Limb (tissue), 2 donors: ENCODE measurements around the gene TAF4.
"Not testable (repeated sequence)": the region's sequence is repeated elsewhere in the genome, so short reads cannot be mapped to it uniquely, and the experiment has no call there.

Source experiments
- DNase-seq, 2 donors: peaks; one replicate each; pipeline ENCODE4 v3.0.0-alpha.2; 2016; ENCODE audit errors: extremely low spot score in 2 of 2

The TAF4 gene

GRCh38 chr20:62059401-62059800 lies 6.3 kb downstream of the TAF4 start:
- no peak for DNase-seq

DNA sequence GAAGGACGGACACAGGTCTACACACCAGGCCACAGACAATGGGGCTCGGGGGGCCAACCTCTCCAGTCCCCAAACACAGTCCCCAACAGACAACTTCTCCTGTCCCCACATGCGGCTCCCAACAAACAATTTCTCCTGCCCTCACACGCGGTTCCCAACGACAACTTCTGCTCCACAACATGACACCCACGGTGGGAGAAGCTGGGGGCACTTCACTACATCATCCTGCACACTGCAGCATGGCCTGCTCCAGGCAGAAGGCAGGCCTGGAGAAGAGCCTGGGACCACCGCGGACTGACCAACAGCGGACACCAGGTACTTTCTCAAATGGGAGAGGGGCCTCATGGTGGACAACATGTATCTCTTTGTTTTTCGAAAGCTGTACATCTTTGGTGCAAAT lies 6.7 kb downstream of the TAF4 start:
- DNase-seq: no peak

- DNase-seq: no peak
These were observed 8.7 kb downstream of the TAF4 start for GRCh38 chr20:62056975-62057374.

DNA sequence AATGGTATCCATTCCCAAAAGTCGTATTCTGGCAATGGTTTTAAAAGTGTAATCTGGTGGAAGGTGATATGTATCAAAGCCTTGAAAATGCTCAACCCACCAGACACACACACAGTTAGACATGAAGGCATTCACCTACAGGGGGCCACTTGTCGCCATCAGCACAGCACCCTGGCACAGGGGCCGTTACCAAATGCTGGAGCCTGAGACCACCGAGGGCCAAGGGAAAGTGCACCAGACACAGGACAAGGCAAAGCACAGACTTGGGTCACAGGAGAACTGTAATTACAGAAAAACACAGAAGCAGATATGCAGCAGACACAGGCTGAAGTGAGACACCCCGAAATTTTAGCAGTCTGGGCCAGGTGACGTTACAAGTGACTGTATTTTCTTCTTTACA lies 9.3 kb downstream of the TAF4 start:
- no peak for DNase-seq

DNA sequence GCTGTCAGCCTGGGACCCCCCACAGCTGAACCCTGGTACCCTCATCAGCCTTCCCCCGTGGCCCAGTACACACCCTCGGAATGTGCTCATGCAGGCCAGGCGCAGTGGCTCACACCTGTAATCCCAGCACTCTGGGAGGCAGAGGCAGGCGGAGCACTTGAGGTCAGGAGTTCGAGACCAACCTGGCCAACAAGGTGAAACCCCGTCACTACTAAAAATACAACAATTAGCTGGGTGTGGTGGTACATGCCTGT lies 9.9 kb downstream of the TAF4 start:
- DNase-seq: not testable (repeated sequence)

DNA sequence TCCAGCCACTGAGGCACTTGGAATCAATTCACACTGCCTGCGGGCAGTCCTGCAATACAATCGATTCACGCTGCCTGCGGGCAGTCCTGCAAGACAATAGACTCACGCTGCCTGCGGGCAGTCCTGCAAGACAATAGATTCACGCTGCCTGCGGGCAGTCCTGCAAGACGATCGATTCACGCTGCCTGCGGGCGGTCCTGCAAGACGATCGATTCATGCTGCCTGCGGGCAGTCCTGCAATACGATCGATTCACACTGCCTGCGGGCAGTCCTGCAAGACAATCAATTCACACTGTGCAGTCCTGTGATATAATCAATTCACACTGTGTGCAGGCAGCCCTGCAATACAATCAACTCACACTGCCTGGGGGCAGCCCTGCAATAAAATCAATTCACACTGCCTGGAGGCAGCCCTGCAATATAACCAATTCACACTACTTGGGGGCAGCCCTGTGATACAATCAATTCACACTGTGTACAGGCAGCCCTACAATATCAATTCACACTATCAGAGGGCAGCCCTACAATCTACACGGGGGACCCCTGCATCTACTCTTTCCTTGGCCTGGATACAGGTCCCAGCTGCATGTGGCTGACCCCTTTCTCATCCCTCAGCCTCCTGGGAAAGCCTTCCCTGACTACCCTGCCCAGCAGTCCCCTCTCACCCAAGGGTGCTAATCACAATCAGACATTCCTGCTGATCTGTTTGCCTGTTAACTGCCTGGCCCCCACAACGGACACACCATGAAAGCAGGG lies 10.4 kb downstream of the TAF4 start:
- DNase-seq: no peak

GRCh38 chr20:62054451-62054953 lies 11.2 kb downstream of the TAF4 start:
- DNase-seq: no peak

DNA sequence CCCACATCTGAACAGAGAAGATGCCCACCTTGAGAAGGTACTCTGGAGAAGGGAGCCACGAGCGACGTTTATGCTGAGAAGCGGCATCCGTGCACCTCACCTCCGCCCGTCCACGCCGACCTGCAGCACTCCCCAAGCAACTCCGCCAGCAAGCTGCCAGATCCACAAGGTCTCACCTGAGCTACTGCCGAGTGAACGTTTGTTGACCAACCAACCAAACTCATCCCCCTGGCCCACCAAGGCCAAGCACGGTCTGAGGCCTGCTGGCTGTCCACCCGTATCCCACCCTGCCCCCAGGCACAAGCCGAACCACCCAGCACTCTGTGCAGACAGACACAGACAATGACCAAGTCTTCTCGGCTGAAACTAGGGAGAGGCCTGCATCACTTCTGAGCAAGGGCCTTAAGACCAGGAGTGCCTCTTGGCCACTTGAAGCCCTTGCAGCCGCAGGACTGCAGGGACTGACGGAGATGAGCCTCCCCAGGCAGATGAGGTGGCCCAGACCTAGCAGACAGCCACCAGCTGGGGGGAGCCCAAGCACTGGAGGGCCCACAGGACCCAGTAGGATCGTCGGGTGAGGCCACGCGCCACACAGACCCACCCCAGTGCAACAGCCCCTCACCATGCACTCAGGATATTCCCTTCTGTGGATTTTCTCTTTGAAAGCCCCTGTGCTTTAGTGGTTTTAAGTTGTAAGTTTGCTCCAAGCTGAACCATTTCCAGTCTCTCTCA lies 12.1 kb downstream of the TAF4 start:
- DNase-seq: no peak

DNA sequence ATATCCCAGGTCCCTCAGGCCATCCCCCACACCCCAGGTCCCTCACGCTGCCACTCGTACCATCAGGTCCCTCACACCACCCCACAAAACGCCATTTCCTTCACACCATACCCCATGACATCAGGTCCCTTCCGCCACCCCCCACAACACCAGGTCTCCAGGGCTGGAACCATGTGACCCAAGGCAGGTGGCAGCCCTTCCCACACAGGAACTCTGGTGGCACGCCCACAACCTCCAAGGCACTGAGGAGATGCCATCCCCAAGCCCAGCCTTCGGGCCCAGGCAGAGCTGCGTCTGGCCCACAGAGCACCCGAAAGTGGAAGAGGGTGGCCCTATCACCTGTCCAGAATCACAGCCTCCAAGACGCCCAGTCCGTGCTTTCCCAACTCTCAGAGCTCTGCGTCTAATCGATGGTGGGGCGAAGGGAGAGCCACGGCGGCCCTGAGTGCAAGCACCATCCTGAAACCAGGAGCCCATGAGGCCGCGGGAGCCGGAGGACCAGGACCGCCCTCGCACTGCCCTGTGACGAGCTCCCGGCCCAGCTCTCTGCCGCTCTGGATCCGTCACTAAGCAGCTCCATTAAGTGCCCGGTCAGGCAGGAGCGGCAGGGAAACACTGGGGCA lies 12.7 kb downstream of the TAF4 start:
- DNase-seq: no peak

- DNase-seq: no peak
These were observed 13.3 kb downstream of the TAF4 start for GRCh38 chr20:62052336-62052841.

- no peak for DNase-seq
These were observed 14.0 kb downstream of the TAF4 start for GRCh38 chr20:62051546-62052255.

DNA sequence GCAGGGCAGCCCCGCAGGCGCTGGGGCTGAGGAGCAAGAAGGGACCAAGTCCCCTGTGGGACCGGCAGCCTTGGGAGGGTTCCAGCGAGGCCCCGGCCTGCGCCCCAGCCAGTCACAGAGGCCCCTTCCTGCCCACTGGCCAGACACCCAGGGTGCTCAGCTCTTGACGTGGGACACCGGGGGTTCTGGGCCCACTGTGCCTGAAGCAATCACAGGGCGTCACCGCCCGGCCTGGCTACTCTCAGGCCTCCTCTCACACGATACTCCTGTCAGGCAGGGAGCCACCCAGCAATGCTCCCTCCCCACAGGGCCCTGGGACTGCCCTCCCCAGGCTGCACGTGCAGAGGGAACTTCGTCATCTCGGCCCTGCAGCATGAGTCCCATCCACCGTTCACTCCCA lies 14.5 kb downstream of the TAF4 start:
- no peak for DNase-seq

DNA sequence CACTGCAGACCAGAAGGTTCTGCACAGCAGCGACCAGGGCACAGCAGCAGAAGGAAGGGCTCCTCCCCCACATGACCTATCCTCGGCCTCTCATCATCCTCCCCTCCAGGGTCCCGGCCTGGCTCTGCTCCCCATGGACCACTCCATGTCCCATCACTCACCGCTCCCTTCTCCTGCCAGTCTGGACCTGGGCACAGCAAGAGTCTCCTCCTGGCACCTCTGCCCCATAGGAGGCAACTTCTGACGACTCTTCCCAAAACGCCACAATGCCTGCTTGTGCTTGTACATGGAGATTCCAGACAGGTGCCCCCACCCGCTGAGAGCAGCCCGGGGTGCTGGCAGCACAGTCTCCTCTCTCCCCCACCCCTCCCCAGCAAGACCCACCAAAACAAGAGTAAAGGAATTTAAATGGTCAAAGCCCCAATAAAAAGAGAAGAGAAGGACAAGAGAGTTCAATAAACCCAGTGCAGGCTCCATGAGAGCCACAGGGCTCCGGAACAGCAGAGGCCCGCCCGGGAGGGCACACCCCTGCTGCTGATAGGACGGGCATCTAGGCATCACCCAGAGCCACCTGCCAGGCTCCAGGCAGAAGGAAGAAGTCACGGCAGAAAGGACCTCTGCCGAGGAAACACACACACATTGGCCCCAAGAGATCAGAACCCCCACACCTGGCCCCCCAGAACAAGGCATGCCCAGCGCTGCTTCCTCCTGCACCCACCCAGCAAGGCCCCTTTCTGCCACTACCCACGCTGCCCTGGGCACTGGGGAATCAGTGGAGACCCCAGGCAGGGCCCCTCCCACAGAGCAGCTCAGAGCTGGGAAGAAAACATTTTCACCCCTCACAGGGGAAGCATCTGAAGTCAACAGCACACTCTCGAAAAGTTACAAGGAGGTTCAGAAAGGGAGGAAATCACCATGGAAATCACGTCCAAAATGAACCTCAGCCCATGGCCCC lies 15.2 kb downstream of the TAF4 start:
- DNase-seq: no peak

GRCh38 chr20:62049342-62050165 lies 16.1 kb downstream of the TAF4 start:
- no peak for DNase-seq

DNA sequence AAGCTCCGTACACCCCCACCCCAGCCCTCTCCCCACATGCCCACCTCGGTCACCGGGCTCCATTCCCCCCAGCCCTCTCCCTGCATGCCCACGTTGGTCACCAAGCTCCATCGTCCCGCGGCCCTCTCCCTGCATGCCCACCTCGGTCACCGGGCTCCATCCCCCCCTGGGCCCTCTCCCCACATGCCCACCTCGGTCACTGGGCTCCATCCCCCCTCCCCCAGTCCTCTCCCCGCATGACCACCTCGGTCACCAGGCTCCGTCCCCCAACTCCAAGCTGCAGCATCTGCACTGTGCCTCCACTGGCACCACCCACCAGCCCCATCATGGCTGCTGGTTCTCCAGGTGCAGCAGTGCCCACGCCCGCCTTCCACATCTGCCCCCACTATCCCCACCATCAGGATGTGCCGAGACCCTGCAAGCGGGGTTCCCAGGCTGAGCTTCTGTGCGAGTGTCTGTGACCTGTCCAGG lies 16.8 kb downstream of the TAF4 start:
- DNase-seq: no peak

DNA sequence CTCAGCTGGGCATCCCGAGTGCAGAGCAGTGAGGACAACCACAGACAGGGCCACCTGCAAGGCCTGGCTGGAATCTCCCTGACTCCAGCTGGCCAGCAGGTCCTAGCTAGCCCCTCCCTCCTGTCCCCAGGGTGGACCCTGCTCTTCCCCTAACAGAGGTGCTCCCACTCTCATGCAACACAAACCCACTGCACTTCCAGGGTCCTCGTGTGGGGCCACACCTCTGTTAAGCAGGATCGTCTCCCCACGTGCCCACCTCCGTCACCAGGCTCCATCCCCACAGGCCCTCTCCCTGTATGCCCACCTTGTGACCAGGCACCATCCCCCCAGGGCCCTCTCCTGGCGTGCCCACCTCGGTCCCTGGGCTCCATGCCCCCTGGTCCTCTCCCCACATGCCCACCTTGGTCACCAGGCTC lies 17.3 kb downstream of the TAF4 start:
- no peak for DNase-seq

- no peak for DNase-seq
These were observed 17.9 kb downstream of the TAF4 start for GRCh38 chr20:62047666-62048345.

- no peak for DNase-seq
These were observed 19.2 kb downstream of the TAF4 start for GRCh38 chr20:62046431-62046830.
